ENCODE measurements around the gene SIK3. TPM values are rescaled to one million over a fixed set of nuclear protein-coding genes. Genes with fewer than 3 reads are reported as not detected.

Gene SIK3
- total RNA-seq, 1 donor from 2014 or later, result 38.4 TPM

DNA sequence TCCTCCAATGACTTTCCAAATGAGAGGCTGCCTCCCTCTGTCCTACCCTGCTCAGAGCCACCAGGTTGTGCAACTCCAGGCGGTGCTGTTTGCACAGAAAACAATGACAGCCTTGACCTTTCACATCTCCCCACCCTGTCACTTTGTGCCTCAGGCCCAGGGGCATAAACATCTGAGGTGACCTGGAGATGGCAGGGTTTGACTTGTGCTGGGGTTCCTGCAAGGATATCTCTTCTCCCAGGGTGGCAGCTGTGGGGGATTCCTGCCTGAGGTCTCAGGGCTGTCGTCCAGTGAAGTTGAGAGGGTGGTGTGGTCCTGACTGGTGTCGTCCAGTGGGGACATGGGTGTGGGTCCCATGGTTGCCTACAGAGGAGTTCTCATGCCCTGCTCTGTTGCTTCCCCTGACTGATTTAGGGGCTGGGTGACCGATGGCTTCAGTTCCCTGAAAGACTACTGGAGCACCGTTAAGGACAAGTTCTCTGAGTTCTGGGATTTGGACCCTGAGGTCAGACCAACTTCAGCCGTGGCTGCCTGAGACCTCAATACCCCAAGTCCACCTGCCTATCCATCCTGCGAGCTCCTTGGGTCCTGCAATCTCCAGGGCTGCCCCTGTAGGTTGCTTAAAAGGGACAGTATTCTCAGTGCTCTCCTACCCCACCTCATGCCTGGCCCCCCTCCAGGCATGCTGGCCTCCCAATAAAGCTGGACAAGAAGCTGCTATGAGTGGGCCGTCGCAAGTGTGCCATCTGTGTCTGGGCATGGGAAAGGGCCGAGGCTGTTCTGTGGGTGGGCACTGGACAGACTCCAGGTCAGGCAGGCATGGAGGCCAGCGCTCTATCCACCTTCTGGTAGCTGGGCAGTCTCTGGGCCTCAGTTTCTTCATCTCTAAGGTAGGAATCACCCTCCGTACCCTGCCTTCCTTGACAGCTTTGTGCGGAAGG, 265.6 kb downstream of the SIK3 start:
- no peaks in the 10 kb centered on the region for H3K36me3 Mint-ChIP-seq (ENCODE audit: low read depth)
- H3K9me3 Mint-ChIP-seq, result no peaks in the 10 kb centered on the region
- H3K4me1 Mint-ChIP-seq, result peaks cover 4% of the 10 kb centered on the region
- intact Hi-C loops (cut with micrococcal nuclease), result no loop called here
- DNase-seq, result no peak
- H3K4me3 Mint-ChIP-seq, result no peak overlapping the region
- H3K27ac Mint-ChIP-seq, result no peak overlapping the region
- peaks cover 4% of the 10 kb centered on the region for H3K27me3 Mint-ChIP-seq

DNA sequence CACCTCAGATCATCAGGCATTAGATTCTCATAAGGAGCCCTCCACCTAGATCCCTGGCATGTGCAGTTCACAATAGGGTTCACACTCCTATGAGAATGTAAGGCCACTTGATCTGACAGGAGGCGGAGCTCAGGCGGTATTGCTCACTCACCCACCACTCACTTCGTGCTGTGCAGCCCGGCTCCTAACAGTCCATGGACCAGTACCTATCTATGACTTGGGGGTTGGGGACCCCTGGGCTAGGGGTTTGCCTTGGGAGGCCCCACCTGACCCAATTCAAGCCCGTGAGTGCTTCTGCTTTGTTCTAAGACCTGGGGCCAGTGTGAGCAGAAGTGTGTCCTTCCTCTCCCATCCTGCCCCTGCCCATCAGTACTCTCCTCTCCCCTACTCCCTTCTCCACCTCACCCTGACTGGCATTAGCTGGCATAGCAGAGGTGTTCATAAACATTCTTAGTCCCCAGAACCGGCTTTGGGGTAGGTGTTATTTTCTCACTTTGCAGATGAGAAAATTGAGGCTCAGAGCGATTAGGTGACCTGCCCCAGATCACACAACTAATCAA, 266.4 kb downstream of the SIK3 start:
- Mint-ChIP-seq H3K27me3 (peaks cover 4% of the 10 kb centered on the region), H3K9me3 (no peaks in the 10 kb centered on the region), H3K4me1 (peaks cover 4% of the 10 kb centered on the region), H3K36me3 (ENCODE audit: low read depth) (no peaks in the 10 kb centered on the region), H3K4me3 (no peak overlapping the region), H3K27ac (no peak overlapping the region)
- intact Hi-C loops (cut with micrococcal nuclease), result no loop called here
- no peak for DNase-seq

DNA sequence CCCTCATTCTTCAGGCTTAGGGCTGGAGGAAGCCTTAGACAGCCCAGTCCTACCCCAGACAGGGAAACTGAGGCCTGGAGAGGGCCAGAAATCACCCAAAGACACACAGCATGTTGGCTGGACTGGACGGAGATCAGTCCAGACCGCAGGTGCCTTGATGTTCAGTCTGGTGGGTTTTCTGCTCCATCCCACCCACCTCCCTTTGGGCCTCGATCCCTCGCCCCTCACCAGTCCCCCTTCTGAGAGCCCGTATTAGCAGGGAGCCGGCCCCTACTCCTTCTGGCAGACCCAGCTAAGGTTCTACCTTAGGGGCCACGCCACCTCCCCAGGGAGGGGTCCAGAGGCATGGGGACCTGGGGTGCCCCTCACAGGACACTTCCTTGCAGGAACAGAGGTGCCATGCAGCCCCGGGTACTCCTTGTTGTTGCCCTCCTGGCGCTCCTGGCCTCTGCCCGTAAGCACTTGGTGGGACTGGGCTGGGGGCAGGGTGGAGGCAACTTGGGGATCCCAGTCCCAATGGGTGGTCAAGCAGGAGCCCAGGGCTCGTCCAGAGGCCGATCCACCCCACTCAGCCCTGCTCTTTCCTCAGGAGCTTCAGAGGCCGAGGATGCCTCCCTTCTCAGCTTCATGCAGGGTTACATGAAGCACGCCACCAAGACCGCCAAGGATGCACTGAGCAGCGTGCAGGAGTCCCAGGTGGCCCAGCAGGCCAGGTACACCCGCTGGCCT, 267.9 kb downstream of the SIK3 start:
- DNase-seq, result no peak
- intact Hi-C loops (cut with micrococcal nuclease), result no loop called here
- no peaks in the 10 kb centered on the region for H3K36me3 Mint-ChIP-seq (ENCODE audit: low read depth)
- H3K27me3 Mint-ChIP-seq, result peaks cover 4% of the 10 kb centered on the region
- no peak overlapping the region for H3K27ac Mint-ChIP-seq
- no peak overlapping the region for H3K4me3 Mint-ChIP-seq
- no peaks in the 10 kb centered on the region for H3K9me3 Mint-ChIP-seq
- H3K4me1 Mint-ChIP-seq, result peaks cover under 1% of the 10 kb centered on the region

DNA sequence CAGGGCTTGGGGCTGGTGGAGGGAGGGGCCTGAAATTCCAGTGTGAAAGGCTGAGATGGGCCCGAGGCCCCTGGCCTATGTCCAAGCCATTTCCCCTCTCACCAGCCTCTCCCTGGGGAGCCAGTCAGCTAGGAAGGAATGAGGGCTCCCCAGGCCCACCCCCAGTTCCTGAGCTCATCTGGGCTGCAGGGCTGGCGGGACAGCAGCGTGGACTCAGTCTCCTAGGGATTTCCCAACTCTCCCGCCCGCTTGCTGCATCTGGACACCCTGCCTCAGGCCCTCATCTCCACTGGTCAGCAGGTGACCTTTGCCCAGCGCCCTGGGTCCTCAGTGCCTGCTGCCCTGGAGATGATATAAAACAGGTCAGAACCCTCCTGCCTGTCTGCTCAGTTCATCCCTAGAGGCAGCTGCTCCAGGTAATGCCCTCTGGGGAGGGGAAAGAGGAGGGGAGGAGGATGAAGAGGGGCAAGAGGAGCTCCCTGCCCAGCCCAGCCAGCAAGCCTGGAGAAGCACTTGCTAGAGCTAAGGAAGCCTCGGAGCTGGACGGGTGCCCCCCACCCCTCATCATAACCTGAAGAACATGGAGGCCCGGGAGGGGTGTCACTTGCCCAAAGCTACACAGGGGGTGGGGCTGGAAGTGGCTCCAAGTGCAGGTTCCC, 268.6 kb downstream of the SIK3 start, which contains the start of gene APOC3:
Gene APOC3, plus strand, starts transcription at position 383 of the 659 bp plus-strand sequence. CDS start 676 bp downstream, outside the sequence.
- Mint-ChIP-seq H3K27ac (no peak within 1 kb of the TSS), H3K36me3 (ENCODE audit: low read depth) (no peaks in the 10 kb centered on the region), H3K9me3 (no peaks in the 10 kb centered on the region), H3K4me3 (no peak within 1 kb of the TSS), H3K27me3 (peaks cover 4% of the 10 kb centered on the region), H3K4me1 (no peaks in the 10 kb centered on the region)
- intact Hi-C loops (cut with micrococcal nuclease), result no loop called here
- no peak for DNase-seq

DNA sequence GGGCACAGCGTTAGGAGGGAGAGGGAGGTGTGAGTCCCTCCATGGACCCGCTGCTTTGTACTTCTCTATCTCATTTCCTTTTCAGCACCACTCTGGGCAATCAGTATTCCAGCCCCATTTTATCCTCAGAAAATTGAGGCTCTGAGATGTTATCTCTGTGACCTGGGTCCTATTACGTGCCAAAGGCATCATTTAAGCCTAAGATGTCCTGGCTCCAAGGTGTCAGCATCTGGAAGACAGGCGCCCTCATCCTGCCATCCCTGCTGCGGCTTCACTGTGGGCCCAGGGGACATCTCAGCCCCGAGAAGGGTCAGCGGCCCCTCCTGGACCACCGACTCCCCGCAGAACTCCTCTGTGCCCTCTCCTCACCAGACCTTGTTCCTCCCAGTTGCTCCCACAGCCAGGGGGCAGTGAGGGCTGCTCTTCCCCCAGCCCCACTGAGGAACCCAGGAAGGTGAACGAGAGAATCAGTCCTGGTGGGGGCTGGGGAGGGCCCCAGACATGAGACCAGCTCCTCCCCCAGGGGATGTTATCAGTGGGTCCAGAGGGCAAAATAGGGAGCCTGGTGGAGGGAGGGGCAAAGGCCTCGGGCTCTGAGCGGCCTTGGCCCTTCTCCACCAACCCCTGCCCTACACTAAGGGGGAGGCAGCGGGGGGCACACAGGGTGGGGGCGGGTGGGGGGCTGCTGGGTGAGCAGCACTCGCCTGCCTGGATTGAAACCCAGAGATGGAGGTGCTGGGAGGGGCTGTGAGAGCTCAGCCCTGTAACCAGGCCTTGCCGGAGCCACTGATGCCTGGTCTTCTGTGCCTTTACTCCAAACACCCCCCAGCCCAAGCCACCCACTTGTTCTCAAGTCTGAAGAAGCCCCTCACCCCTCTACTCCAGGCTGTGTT, 269.4 kb downstream of the SIK3 start:
- H3K4me3 Mint-ChIP-seq, result no peak overlapping the region

DNA sequence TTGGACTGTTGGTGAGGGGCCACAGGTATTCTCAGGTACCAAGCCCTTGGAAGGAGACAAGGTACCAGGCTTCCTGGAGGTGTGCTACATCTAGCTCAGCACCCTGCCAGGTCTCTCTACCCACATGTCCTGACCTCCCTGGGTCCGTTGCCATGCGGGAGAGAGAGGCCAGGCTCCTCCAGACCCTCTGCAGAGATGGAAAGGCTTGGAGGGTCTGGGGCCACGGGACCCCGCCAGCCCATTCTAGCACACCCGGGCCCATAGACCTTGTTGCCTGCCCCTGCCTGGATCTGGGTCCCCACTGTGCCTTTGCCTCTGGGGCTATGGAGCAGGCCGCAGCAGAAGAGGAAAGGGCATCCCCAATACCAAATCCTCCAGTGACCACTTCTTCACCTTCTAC, 270.8 kb downstream of the SIK3 start:
- Mint-ChIP-seq H3K4me3 (no peak overlapping the region), H3K36me3 (ENCODE audit: low read depth) (no peaks in the 10 kb centered on the region), H3K9me3 (no peaks in the 10 kb centered on the region), H3K27ac (no peak overlapping the region), H3K4me1 (no peaks in the 10 kb centered on the region), H3K27me3 (no peaks in the 10 kb centered on the region)
- no peak for DNase-seq
- intact Hi-C loops (cut with micrococcal nuclease), result no loop called here

More for the DNA sequence above, 269.4 kb downstream of the SIK3 start:
- DNase-seq, result no peak
- Mint-ChIP-seq H3K4me1 (no peaks in the 10 kb centered on the region), H3K36me3 (ENCODE audit: low read depth) (no peaks in the 10 kb centered on the region), H3K27ac (no peak overlapping the region), H3K9me3 (no peaks in the 10 kb centered on the region), H3K27me3 (peaks cover 4% of the 10 kb centered on the region)
- intact Hi-C loops (cut with micrococcal nuclease), result no loop called here

DNA sequence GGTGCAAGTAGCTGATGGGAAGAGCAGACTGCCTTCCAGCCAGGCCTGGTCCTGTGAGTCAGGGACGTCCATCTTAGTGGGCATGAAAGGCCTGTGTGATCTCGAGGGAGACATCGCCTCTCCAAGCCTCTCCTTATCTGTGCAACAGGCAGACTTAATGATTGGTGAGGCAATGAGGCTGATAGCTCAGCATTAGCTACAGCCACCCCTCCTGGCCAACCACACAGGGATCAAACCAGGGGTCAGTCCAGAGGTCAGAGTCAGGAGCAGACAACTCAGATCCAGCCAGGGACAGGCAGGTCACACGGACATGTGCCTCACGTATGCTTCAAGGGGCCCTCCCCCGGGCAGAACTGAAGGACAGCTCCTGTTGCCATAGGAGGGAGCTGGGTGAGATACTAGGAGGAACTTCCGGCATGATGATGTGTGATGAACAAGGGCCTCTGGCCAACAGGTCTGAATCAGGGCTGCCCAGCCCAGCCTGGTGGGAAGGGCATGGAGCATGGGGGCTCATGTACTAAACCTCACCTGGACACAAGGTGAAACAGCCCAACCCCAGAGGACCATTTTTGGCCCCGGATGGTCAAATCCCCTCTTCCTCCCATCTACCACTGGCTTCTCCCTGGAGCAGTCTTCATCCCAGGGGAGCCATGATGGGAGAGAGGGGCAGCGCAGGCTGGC, 271.3 kb downstream of the SIK3 start:
- Mint-ChIP-seq H3K27me3 (no peaks in the 10 kb centered on the region), H3K4me3 (no peak overlapping the region), H3K27ac (no peak overlapping the region), H3K36me3 (ENCODE audit: low read depth) (no peaks in the 10 kb centered on the region), H3K4me1 (no peaks in the 10 kb centered on the region), H3K9me3 (no peaks in the 10 kb centered on the region)
- DNase-seq, result no peak
- intact Hi-C loops (cut with micrococcal nuclease), result no loop called here

DNA sequence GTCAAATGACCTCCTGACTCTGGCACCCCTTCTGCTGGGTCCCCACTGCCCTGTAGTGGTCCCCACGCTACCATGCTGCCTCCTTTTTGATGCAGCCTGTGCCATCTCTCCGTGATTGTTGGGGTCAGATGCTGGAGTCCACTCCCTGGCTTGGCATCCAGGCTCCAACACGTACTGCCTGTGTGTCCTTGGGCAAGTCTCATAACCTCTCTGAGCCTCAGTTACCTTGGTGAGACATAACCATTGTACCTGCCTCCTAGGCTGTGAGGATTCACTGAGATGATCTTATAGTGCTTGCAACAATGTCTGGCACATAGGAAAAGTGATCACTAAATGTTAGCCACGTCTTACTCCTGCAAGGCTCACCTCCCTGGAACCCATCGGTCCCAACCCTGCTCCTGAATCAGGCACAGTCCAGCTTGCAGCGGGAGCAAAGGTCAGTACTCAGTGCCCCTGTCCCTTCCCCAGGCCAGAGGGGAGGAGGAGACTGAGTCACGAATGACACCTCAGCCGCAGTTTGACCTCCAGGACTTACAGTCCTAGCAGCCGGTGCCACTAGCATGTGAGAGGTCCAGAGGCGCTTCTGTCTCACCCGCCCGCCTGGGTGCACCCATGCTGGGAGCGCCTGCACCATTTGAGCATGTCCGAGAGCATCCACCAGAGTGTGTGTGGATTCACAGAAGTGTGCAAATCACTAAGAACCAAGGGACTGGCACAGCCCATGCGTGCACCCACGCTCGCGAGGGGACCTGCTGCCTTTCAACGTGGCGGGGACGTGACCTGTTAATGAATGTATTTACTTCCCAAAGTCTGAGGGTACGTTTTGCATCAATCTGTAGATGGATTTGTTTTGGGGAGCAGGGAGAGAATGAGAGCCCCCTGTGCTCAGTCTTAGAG, 272.1 kb downstream of the SIK3 start:
- no peak overlapping the region for H3K4me3 Mint-ChIP-seq
- no peaks in the 10 kb centered on the region for H3K9me3 Mint-ChIP-seq
- no peaks in the 10 kb centered on the region for H3K4me1 Mint-ChIP-seq
- H3K27me3 Mint-ChIP-seq, result no peaks in the 10 kb centered on the region
- intact Hi-C loops (cut with micrococcal nuclease), result no loop called here
- H3K36me3 Mint-ChIP-seq (ENCODE audit: low read depth), result no peaks in the 10 kb centered on the region
- no peak overlapping the region for H3K27ac Mint-ChIP-seq
- no peak for DNase-seq

DNA sequence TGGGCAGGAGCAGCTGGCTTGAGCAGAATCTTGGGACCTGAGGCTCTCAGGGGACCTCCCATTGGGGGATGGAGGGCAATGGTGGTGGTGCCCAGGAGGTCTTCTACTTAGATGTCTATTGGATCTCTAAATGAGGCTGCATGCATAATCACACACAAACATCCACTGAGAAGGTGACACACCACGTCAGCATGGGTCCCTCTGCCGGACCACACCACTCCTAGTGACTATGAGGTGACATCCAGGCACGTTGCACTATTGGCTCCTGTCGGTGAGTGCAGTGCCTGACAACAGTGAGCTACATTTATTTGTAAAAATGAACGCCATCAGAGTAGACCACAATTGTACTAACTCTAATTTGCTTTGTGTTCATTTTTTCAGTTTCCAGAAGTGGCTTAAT, 272.8 kb downstream of the SIK3 start:
- Mint-ChIP-seq H3K27me3 (no peaks in the 10 kb centered on the region), H3K36me3 (ENCODE audit: low read depth) (no peaks in the 10 kb centered on the region), H3K4me1 (no peaks in the 10 kb centered on the region), H3K4me3 (no peak overlapping the region), H3K27ac (no peak overlapping the region), H3K9me3 (no peaks in the 10 kb centered on the region)
- DNase-seq, result no peak
- intact Hi-C loops (cut with micrococcal nuclease), result no loop called here

DNA sequence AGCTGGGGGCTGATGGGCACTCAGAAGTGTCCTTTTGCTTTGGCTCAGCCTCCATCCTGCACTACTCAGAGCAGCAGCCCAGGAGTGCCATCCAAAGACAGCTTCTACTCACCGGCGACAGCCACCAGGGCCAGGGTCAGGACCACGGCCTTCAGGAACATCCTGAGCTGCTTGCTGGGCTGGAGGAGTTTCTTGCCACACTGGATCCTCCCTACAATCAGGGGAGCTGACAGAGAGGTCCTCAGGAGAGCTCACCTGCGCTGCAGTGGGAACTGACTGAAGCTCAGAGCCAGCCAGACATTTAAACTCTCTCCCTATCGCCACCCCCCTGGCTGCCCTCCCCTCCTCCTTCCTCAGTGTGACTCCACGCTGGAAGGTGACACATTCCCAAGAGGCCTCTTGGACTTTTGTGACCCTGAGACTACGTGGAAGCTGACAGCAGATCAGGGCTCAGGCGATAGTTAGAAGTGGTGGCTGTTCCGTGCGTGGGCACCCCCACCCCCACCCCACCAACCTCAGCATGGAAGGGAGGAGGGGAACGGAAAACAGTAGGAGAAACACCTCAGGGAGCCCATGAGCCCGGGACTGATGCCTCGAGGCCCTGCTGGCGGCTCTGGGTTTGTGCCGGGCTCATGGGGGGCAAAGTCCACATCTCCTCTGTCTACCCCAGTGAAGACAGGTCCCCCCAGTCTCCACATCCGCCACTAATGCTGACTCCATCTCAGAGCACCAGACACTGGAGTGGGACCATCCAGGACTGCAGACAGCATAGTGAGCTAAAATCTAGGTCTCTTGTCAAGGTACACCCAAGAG, 275.0 kb downstream of the SIK3 start, which contains the start of gene APOA4:
Gene APOA4, minus strand, starts transcription at position 274 of the 813 bp plus-strand sequence. Its CDS starts 113 bp downstream, at position 161.
- Mint-ChIP-seq H3K4me3 (no peak within 1 kb of the TSS), H3K4me1 (no peaks in the 10 kb centered on the region), H3K27ac (no peak within 1 kb of the TSS), H3K36me3 (ENCODE audit: low read depth) (no peaks in the 10 kb centered on the region), H3K27me3 (no peaks in the 10 kb centered on the region), H3K9me3 (no peaks in the 10 kb centered on the region)
- intact Hi-C loops (cut with micrococcal nuclease), result no loop called here
- DNase-seq, result no peak

DNA sequence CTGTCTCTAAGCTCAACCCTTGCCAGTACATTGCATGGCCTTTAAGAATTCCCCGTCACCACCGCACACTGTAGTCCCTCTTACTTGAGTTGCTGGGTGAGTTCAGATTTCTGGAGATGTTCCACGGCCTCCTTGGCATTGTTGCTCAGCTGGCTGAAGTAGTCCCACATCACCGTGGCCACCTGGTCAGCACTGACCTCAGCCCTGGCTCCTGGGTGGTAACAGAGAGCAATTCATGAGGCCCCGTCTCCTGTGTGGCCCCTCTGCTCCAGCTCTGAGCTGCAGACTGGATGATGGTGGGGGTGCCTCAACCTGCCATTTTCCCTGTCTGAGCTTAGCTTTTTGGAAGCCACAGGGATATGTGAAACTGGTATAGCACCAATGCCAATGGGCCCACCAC, 275.7 kb downstream of the SIK3 start:
- Mint-ChIP-seq H3K9me3 (no peaks in the 10 kb centered on the region), H3K27ac (no peak overlapping the region), H3K36me3 (ENCODE audit: low read depth) (no peaks in the 10 kb centered on the region), H3K4me3 (no peak overlapping the region), H3K4me1 (no peaks in the 10 kb centered on the region), H3K27me3 (no peaks in the 10 kb centered on the region)
- no peak for DNase-seq
- intact Hi-C loops (cut with micrococcal nuclease), result no loop called here

Data from activated CD4-positive, alpha-beta T cell treated with anti-CD3 and anti-CD28 coated beads, Interleukin-2, amount 10 ng/mL, durations not matched to agents 24 days and 14 days (primary cell).